HFF-Myc (cell line): ENCODE measurements around the gene LMTK3.

ENCODE experiments used
- DNase-seq: peaks from one replicate; pipeline ENCODE4 v3.0.0-alpha.2; 2011; ENCODE audit warnings: low read depth; ENCODE audit errors: extremely low read depth
- H3K4me3 ChIP-seq: replicated peaks from 2 replicates; pipeline ENCODE4 v1.5.1; 2011; ENCODE audit warnings: low read depth, mild to moderate bottlenecking, control low read depth, low read length
- CTCF ChIP-seq: IDR thresholded peaks from 2 replicates; pipeline ENCODE4 v1.5.1; 2012; ENCODE audit warnings: mild to moderate bottlenecking, low read depth, low read length, control low read depth; ENCODE audit errors: missing control alignments

Gene LMTK3

GRCh38 chr19:48537541-48537940 is 25.9 kb upstream of the LMTK3 start:
- no peak for TF ChIP-seq CTCF
- DNase-seq: no peak
- no peak overlapping the region for H3K4me3 ChIP-seq

GRCh38 chr19:48533770-48534169 is 22.1 kb upstream of the LMTK3 start:
- no peak overlapping the region for H3K4me3 ChIP-seq
- DNase-seq: no peak
- TF ChIP-seq CTCF: no peak

- H3K4me3 ChIP-seq: no peak overlapping the region
- no peak for DNase-seq
- no peak for TF ChIP-seq CTCF
Measured at GRCh38 chr19:48530770-48531169, 19.1 kb upstream of the LMTK3 start.

GRCh38 chr19:48530066-48530720 is 18.6 kb upstream of the LMTK3 start:
- no peak for DNase-seq
- H3K4me3 ChIP-seq: no peak overlapping the region
- TF ChIP-seq CTCF: no peak

- no peak for TF ChIP-seq CTCF
- no peak for DNase-seq
- no peak overlapping the region for H3K4me3 ChIP-seq
Measured at GRCh38 chr19:48529156-48529555, 17.5 kb upstream of the LMTK3 start.

- no peak for TF ChIP-seq CTCF
- no peak overlapping the region for H3K4me3 ChIP-seq
- DNase-seq: no peak
Measured at GRCh38 chr19:48524732-48525131, 13.1 kb upstream of the LMTK3 start.

GRCh38 chr19:48524221-48524620 is 12.6 kb upstream of the LMTK3 start:
- no peak for TF ChIP-seq CTCF
- H3K4me3 ChIP-seq: no peak overlapping the region
- DNase-seq: no peak
